NB4 (cell line): ENCODE measurements around the gene TRA2B.

Experiments
- DNase-seq: peaks from one replicate; pipeline ENCODE4 v3.0.0; 2010; ENCODE audit warnings: low read depth
- H3K4me3 ChIP-seq: one replicate; pipeline ENCODE4 v1.5.1; 2011; ENCODE audit warnings: mild to moderate bottlenecking, low read depth, low read length, moderate library complexity
- MYC ChIP-seq: IDR thresholded peaks from 2 replicates; pipeline ENCODE4 v1.6.1; 2011; ENCODE audit warnings: low read depth, low read length
- POLR2A ChIP-seq: IDR thresholded peaks from 2 replicates; pipeline ENCODE4 v1.6.1; 2011; ENCODE audit warnings: mild to moderate bottlenecking; ENCODE audit not compliant: insufficient read length; ENCODE audit errors: extremely low read depth
- TF ChIP-seq, protein P1 (sequence below): IDR thresholded peaks from 2 replicates; pipeline ENCODE4 v1.6.1; 2011; ENCODE audit warnings: low read depth, low read length
- TF ChIP-seq, protein P2 (sequence below): IDR thresholded peaks from one replicate; pipeline ENCODE4 v1.5.1; 2012; ENCODE audit warnings: low read depth, low read length

Gene TRA2B

GRCh38 chr3:185887066-185887465 is 50.7 kb downstream of the TRA2B start:
- TF ChIP-seq, protein P1, sequence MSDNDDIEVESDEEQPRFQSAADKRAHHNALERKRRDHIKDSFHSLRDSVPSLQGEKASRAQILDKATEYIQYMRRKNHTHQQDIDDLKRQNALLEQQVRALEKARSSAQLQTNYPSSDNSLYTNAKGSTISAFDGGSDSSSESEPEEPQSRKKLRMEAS = no peak
- TF ChIP-seq POLR2A (no peak), MYC (no peak)
- TF ChIP-seq, protein P2, sequence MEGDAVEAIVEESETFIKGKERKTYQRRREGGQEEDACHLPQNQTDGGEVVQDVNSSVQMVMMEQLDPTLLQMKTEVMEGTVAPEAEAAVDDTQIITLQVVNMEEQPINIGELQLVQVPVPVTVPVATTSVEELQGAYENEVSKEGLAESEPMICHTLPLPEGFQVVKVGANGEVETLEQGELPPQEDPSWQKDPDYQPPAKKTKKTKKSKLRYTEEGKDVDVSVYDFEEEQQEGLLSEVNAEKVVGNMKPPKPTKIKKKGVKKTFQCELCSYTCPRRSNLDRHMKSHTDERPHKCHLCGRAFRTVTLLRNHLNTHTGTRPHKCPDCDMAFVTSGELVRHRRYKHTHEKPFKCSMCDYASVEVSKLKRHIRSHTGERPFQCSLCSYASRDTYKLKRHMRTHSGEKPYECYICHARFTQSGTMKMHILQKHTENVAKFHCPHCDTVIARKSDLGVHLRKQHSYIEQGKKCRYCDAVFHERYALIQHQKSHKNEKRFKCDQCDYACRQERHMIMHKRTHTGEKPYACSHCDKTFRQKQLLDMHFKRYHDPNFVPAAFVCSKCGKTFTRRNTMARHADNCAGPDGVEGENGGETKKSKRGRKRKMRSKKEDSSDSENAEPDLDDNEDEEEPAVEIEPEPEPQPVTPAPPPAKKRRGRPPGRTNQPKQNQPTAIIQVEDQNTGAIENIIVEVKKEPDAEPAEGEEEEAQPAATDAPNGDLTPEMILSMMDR = no peak
- no peak overlapping the region for H3K4me3 ChIP-seq
- no peak for DNase-seq

GRCh38 chr3:185884641-185885040 is 53.2 kb downstream of the TRA2B start:
- TF ChIP-seq POLR2A = no peak
- TF ChIP-seq, protein P1 = no peak
- no peak for TF ChIP-seq MYC
- TF ChIP-seq, protein P2 = no peak
- no peak overlapping the region for H3K4me3 ChIP-seq
- no peak for DNase-seq

DNA sequence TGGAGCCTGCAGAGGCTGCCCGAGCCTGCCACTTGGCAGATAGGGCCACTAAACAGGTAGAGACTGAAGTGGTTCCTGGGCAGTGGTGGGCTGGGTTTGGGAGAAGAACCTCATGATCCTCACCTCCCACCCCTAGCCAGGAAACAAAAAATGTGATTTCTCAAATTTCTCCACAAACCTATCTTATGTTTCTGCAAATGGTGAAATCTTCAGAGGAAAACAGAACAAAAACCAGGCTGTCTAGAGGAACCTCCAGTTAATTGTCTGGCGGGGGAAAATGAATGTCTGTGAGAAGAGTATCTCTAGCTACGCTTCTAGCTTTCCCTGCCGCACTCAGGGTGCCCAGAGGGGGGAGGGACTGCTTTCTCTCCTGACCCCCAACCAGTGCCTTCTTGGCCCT is 55.9 kb downstream of the TRA2B start:
- no peak for DNase-seq
- TF ChIP-seq POLR2A = no peak
- TF ChIP-seq, protein P1 = no peak
- TF ChIP-seq MYC = no peak
- TF ChIP-seq, protein P2 = no peak
- no peak overlapping the region for H3K4me3 ChIP-seq

- TF ChIP-seq MYC (no peak), POLR2A (no peak)
- TF ChIP-seq, protein P2 = no peak
- TF ChIP-seq, protein P1 = no peak
- H3K4me3 ChIP-seq = no peak overlapping the region
- DNase-seq = no peak
These were observed 57.2 kb downstream of the TRA2B start for GRCh38 chr3:185880600-185880999.

- no peak overlapping the region for H3K4me3 ChIP-seq
- TF ChIP-seq MYC (no peak), POLR2A (no peak)
- TF ChIP-seq, protein P1 = no peak
- TF ChIP-seq, protein P2 = no peak
- DNase-seq = no peak
These were observed 58.9 kb downstream of the TRA2B start for GRCh38 chr3:185878920-185879319.
